Fibroblast of pulmonary artery (primary cell): Measurements from ENCODE around the gene CYB561D2.

Experiments used
- DNase-seq: peaks from one replicate; pipeline ENCODE4 v3.0.0-alpha.2; 2010; ENCODE audit warnings: low read depth
- H3K4me3 ChIP-seq: replicated peaks from 2 replicates; pipeline ENCODE4 v1.5.1; 2011; ENCODE audit warnings: low read depth, mild to moderate bottlenecking, control low read depth, low read length, moderate library complexity
- TF ChIP-seq, protein P1 (sequence below): IDR thresholded peaks from 2 replicates; pipeline ENCODE4 v1.5.1; 2011; ENCODE audit warnings: mild to moderate bottlenecking, control low read depth, low read length, inconsistent platforms; ENCODE audit errors: missing control alignments

The CYB561D2 gene

DNA sequence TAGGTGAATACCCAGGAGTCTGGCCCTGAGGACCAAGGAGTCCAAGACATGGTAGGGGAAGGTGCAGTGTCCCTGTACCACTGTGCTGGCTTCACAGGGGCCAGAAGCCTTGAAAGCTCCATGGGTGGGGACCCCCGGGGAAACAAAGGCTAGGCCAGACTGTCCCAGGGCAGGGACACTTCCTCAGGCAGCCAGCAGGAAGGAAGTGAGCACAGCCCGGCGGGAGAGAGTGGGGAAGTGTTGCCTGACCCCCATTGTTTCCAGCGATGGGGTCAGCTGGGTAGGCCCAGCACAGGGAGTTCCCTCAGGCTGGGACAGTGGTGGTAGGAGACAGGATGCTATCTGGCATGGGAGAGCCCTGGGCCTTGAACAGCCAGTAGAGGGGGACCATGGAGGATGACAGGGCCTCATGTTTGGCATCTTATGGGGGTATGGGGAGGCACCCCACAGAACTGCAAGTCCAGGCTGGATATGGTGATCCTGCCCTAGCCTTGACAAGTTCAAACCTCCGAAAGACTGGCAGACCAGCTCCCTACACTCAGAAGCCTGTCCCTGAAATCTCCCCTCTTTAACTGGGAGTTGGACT is 27.0 kb upstream of the CYB561D2 start:
- TF ChIP-seq, protein P1, sequence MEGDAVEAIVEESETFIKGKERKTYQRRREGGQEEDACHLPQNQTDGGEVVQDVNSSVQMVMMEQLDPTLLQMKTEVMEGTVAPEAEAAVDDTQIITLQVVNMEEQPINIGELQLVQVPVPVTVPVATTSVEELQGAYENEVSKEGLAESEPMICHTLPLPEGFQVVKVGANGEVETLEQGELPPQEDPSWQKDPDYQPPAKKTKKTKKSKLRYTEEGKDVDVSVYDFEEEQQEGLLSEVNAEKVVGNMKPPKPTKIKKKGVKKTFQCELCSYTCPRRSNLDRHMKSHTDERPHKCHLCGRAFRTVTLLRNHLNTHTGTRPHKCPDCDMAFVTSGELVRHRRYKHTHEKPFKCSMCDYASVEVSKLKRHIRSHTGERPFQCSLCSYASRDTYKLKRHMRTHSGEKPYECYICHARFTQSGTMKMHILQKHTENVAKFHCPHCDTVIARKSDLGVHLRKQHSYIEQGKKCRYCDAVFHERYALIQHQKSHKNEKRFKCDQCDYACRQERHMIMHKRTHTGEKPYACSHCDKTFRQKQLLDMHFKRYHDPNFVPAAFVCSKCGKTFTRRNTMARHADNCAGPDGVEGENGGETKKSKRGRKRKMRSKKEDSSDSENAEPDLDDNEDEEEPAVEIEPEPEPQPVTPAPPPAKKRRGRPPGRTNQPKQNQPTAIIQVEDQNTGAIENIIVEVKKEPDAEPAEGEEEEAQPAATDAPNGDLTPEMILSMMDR, result no peak
- no peak overlapping the region for H3K4me3 ChIP-seq
- DNase-seq, result no peak

DNA sequence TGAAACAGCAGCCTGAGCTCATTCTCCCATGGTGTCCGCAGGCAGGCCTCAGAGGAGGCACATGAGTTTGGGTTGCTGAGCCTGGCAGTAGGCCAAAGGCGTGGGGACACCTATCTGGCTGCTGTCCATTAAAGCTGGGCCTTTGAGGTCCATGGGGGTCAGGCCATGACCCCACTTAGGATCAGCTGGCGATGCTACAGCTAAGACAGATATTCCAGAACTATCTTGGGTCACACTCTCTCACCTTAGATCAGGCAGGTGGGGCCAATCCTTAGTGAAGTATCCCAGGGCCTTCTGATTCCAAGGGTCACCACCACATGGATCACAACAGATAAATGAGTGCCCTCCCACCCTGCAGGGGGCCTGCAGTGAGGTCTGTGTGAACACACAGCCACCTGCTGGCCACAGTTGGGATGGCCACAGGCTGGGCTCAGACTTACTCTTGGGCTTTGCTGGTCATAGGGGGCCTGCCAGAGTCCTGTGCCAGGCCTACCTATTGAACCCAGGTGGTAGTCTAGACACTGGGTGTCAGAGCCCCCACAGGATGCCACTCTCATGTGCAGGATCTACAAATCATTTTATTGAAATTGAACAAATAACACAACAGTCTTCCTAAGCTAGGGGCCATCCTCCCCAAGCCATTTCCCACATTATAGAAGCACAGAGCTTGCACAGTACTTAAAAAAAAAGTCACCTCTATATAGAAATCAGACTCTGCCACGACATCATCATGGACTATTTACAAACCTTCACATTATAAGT is 26.1 kb upstream of the CYB561D2 start:
- peak; percentile 73 for DNase-seq
- TF ChIP-seq, protein P1, result peak; percentile 89
- no peak overlapping the region for H3K4me3 ChIP-seq

DNA sequence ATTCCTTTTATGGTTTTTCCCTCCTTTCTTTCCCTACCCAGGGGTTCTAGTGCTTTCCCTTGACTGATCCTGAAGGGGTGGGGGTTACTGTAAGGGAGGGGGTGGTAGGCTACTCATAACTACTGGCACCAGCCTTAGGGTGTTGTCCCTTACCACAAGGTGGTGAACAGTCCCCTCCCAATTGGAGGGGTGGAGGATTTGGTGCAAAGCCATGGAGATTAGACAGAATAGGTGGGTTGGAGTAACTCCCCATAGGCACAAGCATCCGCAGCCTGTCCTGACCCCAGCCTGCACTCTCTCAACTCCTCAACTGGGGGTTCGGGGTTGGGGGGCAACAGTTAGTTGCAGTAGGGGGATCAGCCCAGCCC is 25.6 kb upstream of the CYB561D2 start:
- no peak for DNase-seq
- TF ChIP-seq, protein P1, result no peak
- no peak overlapping the region for H3K4me3 ChIP-seq

DNA sequence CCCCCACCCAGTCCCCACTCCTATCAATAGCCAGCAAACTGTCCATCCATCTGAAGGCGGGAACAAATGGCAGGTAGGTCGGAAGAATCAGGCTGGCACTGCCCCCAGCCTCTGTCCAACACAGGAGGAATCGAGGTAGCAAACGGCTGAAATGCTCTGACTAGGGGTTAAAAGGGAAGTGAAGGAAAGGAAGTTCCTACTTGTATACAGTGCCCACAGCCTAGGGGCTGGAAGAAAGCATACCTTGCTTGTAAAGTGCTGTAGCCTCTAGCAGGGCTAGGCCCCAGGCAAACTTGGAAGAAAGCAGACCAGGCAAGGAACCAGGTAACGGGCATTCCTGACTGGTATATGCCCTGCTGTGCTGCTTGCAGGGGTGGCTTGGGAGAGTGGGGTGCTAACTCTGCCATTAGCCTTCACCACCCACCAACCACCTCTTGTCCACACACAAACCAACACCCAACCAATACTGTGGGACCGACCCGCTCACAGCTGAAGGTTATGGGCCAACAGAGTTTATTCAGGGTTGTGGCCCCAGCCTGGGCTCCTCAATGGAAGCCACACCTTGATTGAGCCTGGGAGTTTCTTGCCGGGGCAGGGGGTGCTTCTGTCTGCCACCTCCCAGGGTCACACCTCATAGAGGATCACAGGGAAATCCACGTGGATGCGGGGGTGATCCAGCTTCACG is 25.0 kb upstream of the CYB561D2 start:
- no peak overlapping the region for H3K4me3 ChIP-seq
- TF ChIP-seq, protein P1, result no peak
- DNase-seq, result no peak

DNA sequence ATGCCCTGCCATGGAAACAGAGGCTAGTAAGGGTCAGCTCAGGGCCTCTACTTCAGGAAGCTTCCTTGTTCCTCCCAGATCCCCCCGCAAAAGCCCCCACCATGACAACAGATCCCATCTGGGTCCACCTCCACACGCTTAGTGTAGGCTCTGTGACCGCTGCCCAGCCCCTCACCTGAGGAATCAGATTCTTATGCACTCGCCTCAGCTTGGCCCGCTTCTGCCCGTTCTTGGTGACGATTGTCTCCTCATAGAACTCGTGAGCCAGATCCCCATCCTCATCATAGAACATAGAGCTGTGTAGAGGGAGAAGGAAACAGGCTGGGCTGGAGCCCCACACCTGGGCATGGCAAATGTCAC is 24.5 kb upstream of the CYB561D2 start:
- no peak overlapping the region for H3K4me3 ChIP-seq
- TF ChIP-seq, protein P1, result no peak
- DNase-seq, result no peak

DNA sequence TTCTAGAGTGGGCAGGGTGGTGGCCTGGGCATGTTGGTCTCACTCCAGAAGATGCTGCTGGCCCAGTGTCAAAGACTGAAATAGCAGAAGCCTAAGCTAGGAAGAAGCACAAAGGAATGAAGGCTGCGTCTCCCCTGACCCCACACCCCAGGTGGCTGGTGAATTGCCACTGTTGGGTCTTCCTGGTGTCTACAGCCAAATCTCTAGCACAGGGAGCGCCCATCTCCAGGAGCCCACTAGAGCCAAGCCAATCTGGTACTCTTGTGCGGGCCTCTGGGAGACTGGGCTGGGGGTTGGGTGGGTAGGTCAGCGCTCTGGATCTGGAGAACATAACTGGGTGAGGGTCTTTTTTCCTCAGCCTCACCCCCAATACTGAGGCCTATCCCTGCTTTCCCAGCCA is 23.5 kb upstream of the CYB561D2 start:
- TF ChIP-seq, protein P1, result no peak
- H3K4me3 ChIP-seq, result peak overlapping the region; percentile 88

More for the DNA sequence above, 23.5 kb upstream of the CYB561D2 start:
- DNase-seq, result no peak
